ENCODE results near the gene KCNH2.
A peak's percentile ranks its signal among the peaks of the same experiment; 100 is the strongest.

DNA sequence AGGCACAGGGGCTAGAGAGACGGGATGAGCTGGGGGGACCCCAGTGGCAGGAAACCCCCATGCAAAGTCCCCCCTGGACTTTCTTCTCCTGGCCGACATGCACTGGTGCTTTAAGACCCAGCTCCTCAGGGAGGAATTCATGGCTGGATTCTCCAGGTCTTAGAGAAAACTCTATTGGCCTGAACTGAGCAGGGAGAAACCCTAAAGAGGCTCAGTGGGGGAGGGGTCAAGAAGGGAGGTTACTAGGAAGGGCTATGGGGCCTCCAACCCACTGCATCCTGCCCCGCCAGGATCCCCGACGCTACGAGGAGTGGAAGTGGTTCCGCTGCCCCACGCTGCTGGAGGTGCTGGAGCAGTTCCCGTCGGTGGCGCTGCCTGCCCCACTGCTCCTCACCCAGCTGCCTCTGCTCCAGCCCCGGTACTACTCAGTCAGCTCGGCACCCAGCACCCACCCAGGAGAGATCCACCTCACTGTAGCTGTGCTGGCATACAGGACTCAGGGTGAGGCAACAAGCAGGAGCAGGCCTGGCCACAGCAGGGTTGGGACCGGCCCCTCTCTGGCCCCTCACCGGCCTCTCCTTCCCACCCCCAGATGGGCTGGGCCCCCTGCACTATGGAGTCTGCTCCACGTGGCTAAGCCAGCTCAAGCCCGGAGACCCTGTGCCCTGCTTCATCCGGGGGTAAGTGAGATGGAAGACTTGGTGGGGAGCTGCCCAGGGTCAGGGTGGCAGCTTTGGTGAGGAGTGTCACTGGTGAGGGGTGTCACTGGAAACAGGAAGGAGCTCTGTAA, 32.4 kb upstream of the KCNH2 start:
- TF ChIP-seq POLR2A (IDR thresholded peaks at IDR 0.05) (no peak), POLR2AphosphoS5 (IDR thresholded peaks at IDR 0.05) (peak; percentile 50 to 73 (median 69))
